Mesenchymal stem cell (in vitro differentiated cells and primary cell): ENCODE results near the gene ZNF609.
A peak's percentile ranks its signal among the peaks of the same experiment; 100 is the strongest.

Experiments used
- DNase-seq: peaks from one replicate; pipeline ENCODE4 v3.0.0-alpha.2; 2013
- H2AFZ ChIP-seq: one replicate; pipeline ENCODE4 v1.6.1; 2013; ENCODE audit warnings: low read depth, mild to moderate bottlenecking, control low read depth, inconsistent platforms, low read length, moderate library complexity
- H2AK5ac ChIP-seq: 2 replicates; pipeline ENCODE4 v1.6.1; 2013; ENCODE audit warnings: low read length, moderate library complexity, mild to moderate bottlenecking, inconsistent platforms; ENCODE audit not compliant: severe bottlenecking
- H2BK120ac ChIP-seq: one replicate; pipeline ENCODE4 v1.6.1; 2013; ENCODE audit warnings: low read depth, mild to moderate bottlenecking, inconsistent platforms, low read length, moderate library complexity
- H2BK12ac ChIP-seq, 2 experiments: one replicate each; pipeline ENCODE4 v1.6.1; 2013; ENCODE audit warnings: inconsistent platforms in 2 of 2, low read length in 2 of 2, mild to moderate bottlenecking in 2 of 2, moderate library complexity in 2 of 2, control low read depth in 1 of 2
- H2BK15ac ChIP-seq: one replicate; pipeline ENCODE4 v1.6.1; 2013; ENCODE audit warnings: mild to moderate bottlenecking, low read depth, inconsistent platforms; ENCODE audit not compliant: poor library complexity, severe bottlenecking
- H2BK5ac ChIP-seq: 2 replicates; pipeline ENCODE4 v1.6.1; 2013; ENCODE audit warnings: low read depth, mild to moderate bottlenecking, low read length, control low read depth, inconsistent platforms; ENCODE audit not compliant: poor library complexity, severe bottlenecking
- H3K14ac ChIP-seq, 2 experiments: one replicate each; pipeline ENCODE4 v1.6.1; 2013; ENCODE audit warnings: inconsistent platforms in 2 of 2, low read length in 2 of 2, control low read depth in 1 of 2, mild to moderate bottlenecking in 1 of 2, moderate library complexity in 1 of 2
- H3K18ac ChIP-seq, 2 experiments: one replicate each; pipeline ENCODE4 v1.6.1; 2013; ENCODE audit warnings: inconsistent platforms in 2 of 2, low read length in 2 of 2, control low read depth in 1 of 2, low read depth in 1 of 2, mild to moderate bottlenecking in 1 of 2
- H3K23ac ChIP-seq, 2 experiments: one replicate each; pipeline ENCODE4 v1.6.1; 2013; ENCODE audit warnings: inconsistent platforms in 2 of 2, low read length in 2 of 2, mild to moderate bottlenecking in 2 of 2, moderate library complexity in 2 of 2, control low read depth in 1 of 2
- H3K27ac ChIP-seq: 2 replicates; pipeline ENCODE4 v1.5.1; 2013; ENCODE audit warnings: mild to moderate bottlenecking, moderate library complexity, low read length, control low read depth, inconsistent platforms; ENCODE audit not compliant: poor library complexity, severe bottlenecking
- H3K27me3 ChIP-seq, 2 experiments: 2 replicates each; pipeline versions ENCODE4 v1.6.1 to v1.7.0; 2013; ENCODE audit warnings: low read length in 2 of 2, mild to moderate bottlenecking in 2 of 2, moderate library complexity in 2 of 2, control low read depth in 1 of 2, inconsistent platforms in 1 of 2; ENCODE audit not compliant: control insufficient read depth in 1 of 2, insufficient read depth in 1 of 2
- H3K36me3 ChIP-seq, 2 experiments: 2 replicates each; pipeline versions ENCODE4 v1.6.1 to v1.7.0; 2013; ENCODE audit warnings: low read length in 2 of 2, control low read depth in 1 of 2, inconsistent platforms in 1 of 2, low read depth in 1 of 2, mild to moderate bottlenecking in 1 of 2; ENCODE audit not compliant: insufficient read depth in 2 of 2, control insufficient read depth in 1 of 2
- H3K4ac ChIP-seq, 2 experiments: one replicate each; pipeline ENCODE4 v1.6.1; 2013; ENCODE audit warnings: inconsistent platforms in 2 of 2, low read length in 2 of 2, mild to moderate bottlenecking in 2 of 2, moderate library complexity in 2 of 2, control low read depth in 1 of 2, low read depth in 1 of 2
- H3K4me1 ChIP-seq: 2 replicates; pipeline ENCODE4 v1.6.1; 2013; ENCODE audit warnings: low read depth, low read length, control low read depth; ENCODE audit not compliant: control insufficient read depth, insufficient read depth
- H3K4me2 ChIP-seq: 2 replicates; pipeline ENCODE4 v1.6.1; 2013; ENCODE audit warnings: low read length, mild to moderate bottlenecking, inconsistent platforms; ENCODE audit not compliant: poor library complexity, severe bottlenecking
- H3K4me3 ChIP-seq, 2 experiments: 2 replicates each; pipeline versions ENCODE4 v1.5.1 to v1.7.0; 2013; ENCODE audit warnings: low read length in 2 of 2, mild to moderate bottlenecking in 2 of 2, control low read depth in 1 of 2, low read depth in 1 of 2; ENCODE audit not compliant: insufficient read depth in 1 of 2
- H3K79me1 ChIP-seq: replicated peaks from 2 replicates; pipeline ENCODE4 v1.6.1; 2013; ENCODE audit warnings: mild to moderate bottlenecking, control low read depth, low read length, inconsistent platforms; ENCODE audit not compliant: poor library complexity, severe bottlenecking
- H3K9ac ChIP-seq: 2 replicates; pipeline ENCODE4 v1.7.0; 2013; ENCODE audit warnings: mild to moderate bottlenecking, low read length, moderate library complexity
- H3K9me3 ChIP-seq: 2 replicates; pipeline ENCODE4 v1.7.0; 2013; ENCODE audit warnings: mild to moderate bottlenecking, low read length; ENCODE audit not compliant: control insufficient read depth
- H4K8ac ChIP-seq: one replicate; pipeline ENCODE4 v1.6.1; 2013; ENCODE audit warnings: inconsistent platforms, mild to moderate bottlenecking, low read length, moderate library complexity
- H4K91ac ChIP-seq: one replicate; pipeline ENCODE4 v1.6.1; 2013; ENCODE audit warnings: mild to moderate bottlenecking, low read length, inconsistent platforms
- WGBS: methylation state at CpG from one replicate; pipeline ENCODE4 v1.1.7; 2013; ENCODE audit warnings: mixed read lengths; 5-methylcytosine and 5-hydroxymethylcytosine counted together

Gene ZNF609

DNA sequence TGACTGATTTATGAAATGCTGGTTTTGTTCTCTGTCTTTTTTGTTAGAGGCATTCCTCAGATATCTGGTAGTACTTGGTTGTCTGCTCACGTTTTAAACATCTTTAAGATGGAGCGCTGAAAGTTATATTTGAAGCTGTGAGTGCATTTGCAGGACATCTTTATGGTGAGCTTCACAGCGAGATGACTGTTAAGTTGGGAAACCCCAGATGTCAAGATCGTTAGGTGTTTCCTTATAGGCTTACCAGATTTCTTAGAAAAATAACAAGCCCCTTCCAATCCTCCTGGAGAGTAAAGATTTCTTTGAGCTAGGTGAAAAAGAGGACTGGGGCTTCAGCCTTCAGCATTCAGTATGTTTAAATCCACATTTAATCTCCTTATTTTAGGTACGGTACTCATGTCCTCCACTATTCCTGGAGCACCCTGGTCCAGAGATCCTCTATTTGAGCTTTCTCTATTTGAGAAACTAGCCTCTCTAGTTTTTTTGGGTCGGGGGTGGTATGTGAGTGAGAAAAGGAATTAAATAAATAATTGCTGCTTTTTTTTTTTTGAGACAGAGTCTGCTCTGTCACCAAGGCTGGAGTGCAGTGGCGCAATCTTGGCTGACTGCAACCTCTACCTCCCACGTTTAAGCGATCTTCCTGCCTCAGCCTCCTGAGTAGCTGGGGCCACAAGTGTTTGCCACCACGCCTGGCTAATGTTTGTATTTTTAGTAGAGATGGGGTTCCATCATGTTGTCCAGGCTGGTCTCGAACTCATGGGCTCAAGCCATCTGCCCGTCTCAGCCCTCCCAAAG, 72.3 kb downstream of the ZNF609 start:
- Histone ChIP-seq H2AK5ac (no peak overlapping the region), H4K91ac (no peak overlapping the region), H2AFZ (no peak overlapping the region), H3K9ac (no peak overlapping the region), H2BK12ac (no peak overlapping the region), H3K4me2 (no peak overlapping the region), H3K23ac (no peak overlapping the region), H3K4me3 (no peak overlapping the region), H2BK15ac (no peak overlapping the region), H3K27me3 (no peaks in the 10 kb centered on the region), H4K8ac (no peak overlapping the region), H3K79me1 (peaks cover 19% of the 10 kb centered on the region), H3K9me3 (no peaks in the 10 kb centered on the region), H3K14ac (no peak overlapping the region), H3K4ac (no peak overlapping the region), H3K36me3 (peaks cover 9 to 11% of the 10 kb centered on the region in 2 experiments), H3K4me1 (peaks cover 9% of the 10 kb centered on the region), H3K18ac (no peak overlapping the region), H2BK5ac (no peak overlapping the region), H2BK120ac (no peak overlapping the region), H3K27ac (no peak overlapping the region)
- peak; percentile 16 for DNase-seq
- WGBS, result 81% methylated on average over 9 of the region's 12 CpGs

GRCh38 chr15:64535460-64536243, 75.3 kb downstream of the ZNF609 start:
- Histone ChIP-seq H2BK120ac (no peak overlapping the region), H2AFZ (no peak overlapping the region), H3K27ac (peak overlapping the region; percentile 65), H3K27me3 (no peaks in the 10 kb centered on the region), H3K18ac (no peak overlapping the region), H3K23ac (no peak overlapping the region), H3K36me3 (no peaks in the 10 kb centered on the region), H4K8ac (peak overlapping the region; percentile 80), H3K4me3 (no peak overlapping the region), H3K4me1 (peaks cover 8% of the 10 kb centered on the region), H2BK5ac (no peak overlapping the region), H3K14ac (no peak overlapping the region), H3K79me1 (peaks cover 19% of the 10 kb centered on the region), H3K4me2 (no peak overlapping the region), H3K9me3 (no peaks in the 10 kb centered on the region), H3K9ac (peak overlapping the region; percentile 27), H2AK5ac (no peak overlapping the region), H2BK12ac (no peak overlapping the region), H4K91ac (no peak overlapping the region), H3K4ac (peak overlapping the region in 1 of 2 experiments; percentile 59), H2BK15ac (no peak overlapping the region)
- no peak for DNase-seq
- WGBS, result 94% methylated on average over 2 of the region's 4 CpGs

- Histone ChIP-seq H3K36me3 (no peaks in the 10 kb centered on the region), H3K4me3 (no peak overlapping the region), H3K4me2 (no peak overlapping the region), H3K27ac (peak overlapping the region; percentile 65), H3K79me1 (peaks cover 17% of the 10 kb centered on the region), H3K4ac (peak overlapping the region in 1 of 2 experiments; percentile 59), H3K27me3 (no peaks in the 10 kb centered on the region), H2AK5ac (no peak overlapping the region), H4K91ac (no peak overlapping the region), H3K18ac (no peak overlapping the region), H3K23ac (no peak overlapping the region), H2BK5ac (no peak overlapping the region), H3K4me1 (peaks cover 8% of the 10 kb centered on the region), H2BK15ac (no peak overlapping the region), H3K9me3 (no peaks in the 10 kb centered on the region), H3K14ac (no peak overlapping the region), H2AFZ (no peak overlapping the region), H4K8ac (peak overlapping the region; percentile 80), H2BK120ac (no peak overlapping the region), H3K9ac (peak overlapping the region; percentile 27), H2BK12ac (no peak overlapping the region)
- DNase-seq, result peak; percentile 90
- WGBS, result 75% methylated on average over 4 of the region's 6 CpGs
Measured at GRCh38 chr15:64536244-64536836, 76.0 kb downstream of the ZNF609 start.

DNA sequence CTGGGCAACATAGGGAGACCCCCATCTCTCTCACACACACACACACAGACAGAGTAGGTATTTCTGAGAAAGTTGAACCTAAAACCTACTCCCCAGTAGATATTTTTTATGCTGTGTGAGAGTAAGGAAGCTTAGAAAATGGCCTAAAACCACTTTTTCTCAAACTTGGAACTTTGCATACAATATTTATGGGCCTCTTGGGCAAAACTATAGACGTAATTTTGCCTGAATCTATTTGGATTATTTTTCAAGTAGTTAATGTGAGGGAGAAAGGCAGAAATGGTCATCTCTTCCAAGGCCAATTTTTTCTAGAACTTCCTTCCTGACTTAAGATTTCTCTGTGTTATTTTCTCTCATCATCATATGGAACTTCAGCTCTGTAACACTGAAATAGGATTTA, 81.7 kb downstream of the ZNF609 start:
- Histone ChIP-seq H4K91ac (no peak overlapping the region), H3K9me3 (no peaks in the 10 kb centered on the region)
- WGBS, result no CpG with 5 or more reads among the region's 1 CpG

More for the DNA sequence above, 81.7 kb downstream of the ZNF609 start:
- Histone ChIP-seq H3K9ac (no peak overlapping the region), H2BK120ac (no peak overlapping the region), H3K27ac (no peak overlapping the region), H2AK5ac (no peak overlapping the region), H2AFZ (no peak overlapping the region), H3K27me3 (no peaks in the 10 kb centered on the region), H3K18ac (no peak overlapping the region), H2BK5ac (no peak overlapping the region), H2BK12ac (no peak overlapping the region), H3K4me3 (no peak overlapping the region), H3K14ac (no peak overlapping the region), H3K4me1 (no peaks in the 10 kb centered on the region), H3K23ac (no peak overlapping the region), H4K8ac (no peak overlapping the region), H2BK15ac (no peak overlapping the region), H3K4me2 (no peak overlapping the region), H3K4ac (no peak overlapping the region), H3K79me1 (peaks cover 24% of the 10 kb centered on the region), H3K36me3 (no peaks in the 10 kb centered on the region)
- DNase-seq, result no peak
